SU-DHL-6 (cell line): ENCODE results near the gene CDIPT.
"Not testable (repeated sequence)": the region's sequence is repeated elsewhere in the genome, so short reads cannot be mapped to it uniquely, and the experiment has no call there.

Experiments
- CTCF ChIP-seq: fragments of 200-600 bp; sonication (generic); IDR thresholded peaks from one replicate; pipeline ENCODE4 v1.5.1; 2017; ENCODE audit warnings: antibody characterized with exemption, mild to moderate bottlenecking, low read length, moderate library complexity; ENCODE audit not compliant: insufficient read depth, poor library complexity, severe bottlenecking
- EZH2phosphoT487 ChIP-seq: fragments of 200-600 bp; sonication (generic), shearing (Covaris generic); conservative IDR thresholded peaks from 2 replicates; pipeline ENCODE4 v1.6.1; 2018; ENCODE audit warnings: mild to moderate bottlenecking, antibody characterized with exemption, low read length, moderate library complexity, mixed read lengths

- TF ChIP-seq CTCF, EZH2phosphoT487: not testable (repeated sequence)
Measured at GRCh38 chr16:29909851-29910250, 46.8 kb upstream of the CDIPT start.
